HG03039 (cell line): ENCODE results near the gene MED15.
"Not testable (repeated sequence)": the region's sequence is repeated elsewhere in the genome, so short reads cannot be mapped to it uniquely, and the experiment has no call there.

Source experiments
- ATAC-seq: cut with Tn5 transposase; IDR thresholded peaks from one replicate; pipeline ENCODE4 v1.9.1; 2021; ENCODE audit warnings: mild to moderate bottlenecking, moderate library complexity; ENCODE audit not compliant: unreplicated experiment

MED15 gene, protein sequence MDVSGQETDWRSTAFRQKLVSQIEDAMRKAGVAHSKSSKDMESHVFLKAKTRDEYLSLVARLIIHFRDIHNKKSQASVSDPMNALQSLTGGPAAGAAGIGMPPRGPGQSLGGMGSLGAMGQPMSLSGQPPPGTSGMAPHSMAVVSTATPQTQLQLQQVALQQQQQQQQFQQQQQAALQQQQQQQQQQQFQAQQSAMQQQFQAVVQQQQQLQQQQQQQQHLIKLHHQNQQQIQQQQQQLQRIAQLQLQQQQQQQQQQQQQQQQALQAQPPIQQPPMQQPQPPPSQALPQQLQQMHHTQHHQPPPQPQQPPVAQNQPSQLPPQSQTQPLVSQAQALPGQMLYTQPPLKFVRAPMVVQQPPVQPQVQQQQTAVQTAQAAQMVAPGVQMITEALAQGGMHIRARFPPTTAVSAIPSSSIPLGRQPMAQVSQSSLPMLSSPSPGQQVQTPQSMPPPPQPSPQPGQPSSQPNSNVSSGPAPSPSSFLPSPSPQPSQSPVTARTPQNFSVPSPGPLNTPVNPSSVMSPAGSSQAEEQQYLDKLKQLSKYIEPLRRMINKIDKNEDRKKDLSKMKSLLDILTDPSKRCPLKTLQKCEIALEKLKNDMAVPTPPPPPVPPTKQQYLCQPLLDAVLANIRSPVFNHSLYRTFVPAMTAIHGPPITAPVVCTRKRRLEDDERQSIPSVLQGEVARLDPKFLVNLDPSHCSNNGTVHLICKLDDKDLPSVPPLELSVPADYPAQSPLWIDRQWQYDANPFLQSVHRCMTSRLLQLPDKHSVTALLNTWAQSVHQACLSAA

DNA sequence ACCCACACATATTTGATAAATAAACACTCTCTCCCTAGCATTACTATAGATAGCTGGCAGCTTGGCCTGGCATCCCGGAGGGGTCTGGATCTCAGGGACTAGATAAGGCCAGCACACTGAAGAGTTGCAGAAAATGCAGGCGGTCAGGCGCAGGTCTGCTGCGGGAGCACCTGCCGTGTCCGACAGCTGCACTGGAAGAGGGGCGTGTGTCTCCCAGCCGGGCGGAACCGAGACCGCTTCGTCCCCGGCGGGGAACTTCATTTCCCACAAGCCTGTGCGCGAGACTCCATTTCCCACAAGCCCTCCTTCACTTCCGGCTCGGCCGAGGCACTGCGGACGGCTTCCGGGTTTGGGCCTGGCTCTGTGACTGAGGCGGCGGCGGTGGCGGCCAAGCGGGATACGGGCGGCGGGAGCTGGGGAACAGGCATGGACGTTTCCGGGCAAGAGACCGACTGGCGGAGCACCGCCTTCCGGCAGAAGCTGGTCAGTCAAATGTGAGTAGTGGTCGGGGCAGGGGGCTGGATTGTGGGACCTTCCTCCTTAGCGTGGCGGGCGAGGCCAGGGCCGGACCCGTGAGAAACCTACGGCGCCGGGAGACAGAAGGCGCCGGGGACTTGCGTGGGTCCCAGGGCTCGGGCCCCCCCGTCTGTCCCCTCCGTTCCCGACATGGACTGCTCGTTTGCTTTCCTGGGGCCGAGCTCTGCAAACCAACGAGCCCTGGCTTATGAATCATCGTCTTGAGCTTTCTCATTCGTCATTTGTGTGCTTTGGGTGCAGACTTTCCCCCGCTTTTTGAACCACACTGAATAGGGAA, at the start of gene MED15:
Gene MED15, plus strand, starts transcription at position 358 of the 814 bp plus-strand sequence. Its CDS starts 69 bp downstream, at position 427.
- peak; percentile 69 for ATAC-seq

GRCh38 chr22:20458530-20459151, 48.8 kb upstream of the MED15 start:
- no peak for ATAC-seq

GRCh38 chr22:20459152-20459542, 48.3 kb upstream of the MED15 start:
- no peak for ATAC-seq

DNA sequence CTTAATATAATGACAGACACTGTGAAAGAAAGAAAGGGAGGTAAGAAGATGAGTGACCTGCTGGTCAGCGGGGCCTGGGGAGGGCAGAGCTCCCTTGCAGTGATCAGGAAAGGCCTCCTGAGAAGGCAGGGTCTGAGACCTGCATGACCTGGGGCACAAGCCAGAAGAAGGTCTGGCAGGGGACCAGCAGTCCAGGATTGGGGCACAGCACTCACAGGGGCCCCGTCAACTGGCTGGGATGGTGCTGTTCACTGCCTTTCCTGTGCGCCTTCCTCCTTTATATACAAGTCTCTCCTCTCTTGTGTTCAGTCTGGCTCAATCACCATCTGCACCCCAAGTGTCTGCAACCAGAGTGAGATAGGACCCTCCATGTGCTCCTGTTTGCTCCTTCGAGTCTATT, 47.5 kb upstream of the MED15 start:
- no peak for ATAC-seq

GRCh38 chr22:20463324-20464095, 43.9 kb upstream of the MED15 start:
- ATAC-seq, result no peak

DNA sequence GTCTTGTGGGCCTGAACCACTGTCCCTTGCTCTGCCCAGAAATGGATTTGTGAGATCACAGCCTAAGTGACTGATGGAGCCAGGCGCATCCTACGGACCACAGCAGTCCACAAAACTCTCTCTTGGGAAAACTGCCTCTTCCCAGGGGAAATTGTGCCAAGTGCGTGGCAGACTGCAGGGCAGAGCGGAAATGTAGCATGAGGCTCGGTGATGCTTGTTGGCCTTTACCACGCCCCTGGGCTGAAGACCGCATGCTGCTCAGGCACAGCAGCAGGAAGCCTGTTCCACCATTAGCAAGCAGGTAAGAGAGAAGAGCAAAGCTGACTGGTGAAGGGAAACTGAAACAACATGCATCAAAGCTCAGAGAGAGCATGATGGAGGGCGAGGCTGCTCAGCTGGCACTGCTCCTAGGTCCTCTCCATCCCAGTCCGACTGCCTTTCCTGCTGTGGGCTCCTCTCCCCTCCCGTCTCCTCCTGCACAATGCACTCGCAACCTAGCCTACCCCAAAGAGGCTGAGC, 43.3 kb upstream of the MED15 start:
- no peak for ATAC-seq

- no peak for ATAC-seq
Observed at GRCh38 chr22:20464912-20465758, 42.3 kb upstream of the MED15 start.

GRCh38 chr22:20465759-20466077, 41.7 kb upstream of the MED15 start:
- ATAC-seq, result no peak

GRCh38 chr22:20466659-20467379, 40.6 kb upstream of the MED15 start:
- ATAC-seq, result no peak

GRCh38 chr22:20469110-20469868, 38.1 kb upstream of the MED15 start:
- ATAC-seq, result no peak

- ATAC-seq, result not testable (repeated sequence)
Observed at GRCh38 chr22:20470525-20470924, 36.9 kb upstream of the MED15 start.

DNA sequence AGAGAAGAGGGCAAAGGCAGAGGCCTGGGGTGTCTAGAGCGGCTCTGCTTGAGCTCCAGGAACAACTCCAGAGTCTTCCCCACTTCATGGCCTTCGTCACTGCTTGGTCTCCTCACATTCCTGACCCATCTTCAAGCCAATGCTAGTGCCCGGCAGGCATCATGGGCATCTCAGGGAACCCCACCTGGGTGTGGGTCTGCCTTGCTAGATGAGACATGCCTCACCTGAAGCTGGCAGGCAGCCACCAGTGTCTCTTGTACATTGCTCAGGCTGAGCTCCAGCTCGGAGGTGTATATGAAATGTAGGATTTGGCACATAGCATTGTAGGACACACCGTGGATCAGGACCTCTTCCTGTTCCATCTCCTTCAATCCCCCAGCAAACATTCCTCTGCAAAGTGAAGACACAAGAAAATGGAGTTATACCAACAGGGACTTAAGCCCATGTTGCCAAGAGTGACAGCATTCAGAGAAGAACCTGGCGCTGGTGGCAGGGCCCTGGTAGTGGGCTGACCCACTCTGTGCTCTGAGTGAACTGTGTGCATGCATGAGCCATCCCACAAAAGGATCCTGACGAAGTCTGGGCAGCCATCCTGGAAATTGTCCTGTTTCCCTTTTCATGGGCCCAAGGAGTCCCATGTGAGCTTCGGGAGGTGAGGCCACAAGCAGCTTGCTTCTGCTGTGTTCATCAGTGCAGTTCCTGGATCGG, 36.1 kb upstream of the MED15 start:
- no peak for ATAC-seq

GRCh38 chr22:20472629-20473442, 34.6 kb upstream of the MED15 start:
- ATAC-seq, result no peak

GRCh38 chr22:20475115-20475436, 32.3 kb upstream of the MED15 start:
- ATAC-seq, result no peak

DNA sequence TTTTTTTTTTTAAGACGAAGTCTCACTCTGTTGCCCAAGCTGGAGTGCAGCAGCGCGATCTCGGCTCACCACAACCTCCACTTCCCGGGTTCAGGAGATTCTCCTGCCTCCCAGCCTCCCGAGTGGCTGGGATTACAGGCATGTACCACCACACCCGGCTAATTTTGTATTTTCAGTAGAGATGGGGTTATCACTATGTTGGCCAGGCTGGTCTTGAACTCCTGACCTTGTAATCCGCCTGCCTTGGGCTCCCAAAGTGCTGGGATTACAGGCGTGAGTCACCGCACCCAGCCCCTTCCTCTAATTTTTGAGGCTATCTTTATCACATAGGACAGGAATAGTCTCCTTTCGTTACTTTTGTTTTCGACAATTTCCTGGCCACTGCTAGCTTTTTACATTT, 31.8 kb upstream of the MED15 start:
- not testable (repeated sequence) for ATAC-seq

DNA sequence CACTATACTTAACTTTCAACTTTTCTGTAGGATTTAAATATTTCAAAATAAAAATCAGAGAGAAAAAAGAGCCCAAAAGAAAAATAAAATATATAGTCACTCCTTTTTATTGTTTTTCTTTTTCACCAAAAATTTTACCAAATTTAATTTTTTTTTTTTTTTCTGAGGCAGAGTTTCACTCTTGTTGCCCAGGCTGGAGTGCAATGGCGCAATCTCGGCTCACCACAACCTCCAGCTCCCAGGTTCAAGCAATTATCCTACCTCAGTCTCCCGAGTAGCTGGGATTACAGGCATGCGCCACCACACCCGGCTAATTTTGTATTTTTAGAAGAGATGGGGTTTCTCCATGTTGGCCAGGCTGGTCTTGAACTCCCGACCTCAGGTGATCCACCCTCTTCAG, 29.4 kb upstream of the MED15 start:
- not testable (repeated sequence) for ATAC-seq
